ENCODE results near the gene CASP8AP2. TPM values are rescaled to one million over a fixed set of nuclear protein-coding genes. Genes with fewer than 3 reads are reported as not detected.
"Not testable (repeated sequence)": the region's sequence is repeated elsewhere in the genome, so short reads cannot be mapped to it uniquely, and the experiment has no call there.

CASP8AP2 gene
- polyA plus RNA-seq, 1 donor from 2014 or later, result 16.8 TPM

GRCh38 chr6:89826029-89826528 lies 3.6 kb upstream of the CASP8AP2 start:
- no peaks in the 10 kb centered on the region for H3K9me2 ChIP-seq (ENCODE audit: insufficient read depth, low read length)
- no peak overlapping the region for H2AFZ ChIP-seq (ENCODE audit: low read depth, low read length)
- no peak overlapping the region for H3K4me2 ChIP-seq (ENCODE audit: low read length)

GRCh38 chr6:89828475-89828987 lies 1.1 kb upstream of the CASP8AP2 start:
- H3K4me2 ChIP-seq (ENCODE audit: low read length); H3K9me2 ChIP-seq (ENCODE audit: insufficient read depth, low read length); H3F3A ChIP-seq (ENCODE audit: insufficient read depth, low read length, poor library complexity, severe bottlenecking); H3K9me3 ChIP-seq (ENCODE audit: low read length); H2AFZ ChIP-seq (ENCODE audit: low read depth, low read length); H3K9ac ChIP-seq (ENCODE audit: low read length); H3K36me3 ChIP-seq (ENCODE audit: insufficient read depth, low read length); H3K27ac ChIP-seq (ENCODE audit: low read length); H3K27me3 ChIP-seq (ENCODE audit: insufficient read depth, low read depth, low read length); H4K20me1 ChIP-seq (ENCODE audit: insufficient read depth): not testable (repeated sequence)
- H3K4me3 ChIP-seq (ENCODE audit: low read length), result peak overlapping the region; percentile 88
- peaks cover 15% of the 10 kb centered on the region for H3K79me2 ChIP-seq (replicated peaks; ENCODE audit: insufficient read depth, low read length)

More at GRCh38 chr6:89826029-89826528, 3.6 kb upstream of the CASP8AP2 start:
- H3F3A ChIP-seq (ENCODE audit: insufficient read depth, low read length, poor library complexity, severe bottlenecking), result no peaks in the 10 kb centered on the region
- H3K79me2 ChIP-seq (replicated peaks; ENCODE audit: insufficient read depth, low read length), result peaks cover 11% of the 10 kb centered on the region
- no peaks in the 10 kb centered on the region for H3K36me3 ChIP-seq (ENCODE audit: insufficient read depth, low read length)
- H4K20me1 ChIP-seq (ENCODE audit: insufficient read depth), result no peaks in the 10 kb centered on the region
- H3K4me3 ChIP-seq (ENCODE audit: low read length), result no peak overlapping the region
- no peaks in the 10 kb centered on the region for H3K9me3 ChIP-seq (ENCODE audit: low read length)
- TF ChIP-seq TAF1 (IDR thresholded peaks at IDR 0.05; ENCODE audit: low read depth), result no peak
- TF ChIP-seq RAD21 (conservative IDR thresholded peaks at IDR 0.05), result no peak
- no peak for TF ChIP-seq SMC3 (conservative IDR thresholded peaks at IDR 0.05; ENCODE audit: poor library complexity)
- no peak for TF ChIP-seq EP300 (conservative IDR thresholded peaks at IDR 0.05; ENCODE audit: poor library complexity, severe bottlenecking)
- TF ChIP-seq MXI1 (conservative IDR thresholded peaks at IDR 0.05; ENCODE audit: poor library complexity, severe bottlenecking), result no peak
- no peak for TF ChIP-seq CTCF (IDR thresholded peaks at IDR 0.05; ENCODE audit: poor library complexity, severe bottlenecking)
- no peak for TF ChIP-seq EZH2 (IDR thresholded peaks at IDR 0.05; ENCODE audit: borderline replicate concordance, insufficient read depth, low read length, poor library complexity, severe bottlenecking)
- TF ChIP-seq POLR2AphosphoS5 (IDR thresholded peaks at IDR 0.05), result no peak
- no peak for TF ChIP-seq REST (IDR thresholded peaks at IDR 0.05; ENCODE audit: borderline replicate concordance)
- no peaks in the 10 kb centered on the region for H3K27me3 ChIP-seq (ENCODE audit: insufficient read depth, low read depth, low read length)
- no peak overlapping the region for H3K27ac ChIP-seq (ENCODE audit: low read length)
- H3K9ac ChIP-seq (ENCODE audit: low read length), result no peak overlapping the region
